Erythroblast (primary cell): ENCODE measurements around the gene NEBL.

Source experiments
- GATA1 ChIP-seq: IDR thresholded peaks from 2 replicates; pipeline ENCODE4 v1.6.1; 2011; ENCODE audit warnings: low read depth, mild to moderate bottlenecking, control low read depth, low read length, moderate library complexity
- POLR2A ChIP-seq: IDR thresholded peaks from 2 replicates; pipeline ENCODE4 v1.6.1; 2011; ENCODE audit warnings: mild to moderate bottlenecking, low read length

- no peak for TF ChIP-seq POLR2A
- no peak for TF ChIP-seq GATA1
Measured at GRCh38 chr10:20836401-20836800, 60.7 kb downstream of the NEBL start.
